ENCODE results near the gene POLR3E.
"Not testable (repeated sequence)": the region's sequence is repeated elsewhere in the genome, so short reads cannot be mapped to it uniquely, and the experiment has no call there.

The POLR3E gene

DNA sequence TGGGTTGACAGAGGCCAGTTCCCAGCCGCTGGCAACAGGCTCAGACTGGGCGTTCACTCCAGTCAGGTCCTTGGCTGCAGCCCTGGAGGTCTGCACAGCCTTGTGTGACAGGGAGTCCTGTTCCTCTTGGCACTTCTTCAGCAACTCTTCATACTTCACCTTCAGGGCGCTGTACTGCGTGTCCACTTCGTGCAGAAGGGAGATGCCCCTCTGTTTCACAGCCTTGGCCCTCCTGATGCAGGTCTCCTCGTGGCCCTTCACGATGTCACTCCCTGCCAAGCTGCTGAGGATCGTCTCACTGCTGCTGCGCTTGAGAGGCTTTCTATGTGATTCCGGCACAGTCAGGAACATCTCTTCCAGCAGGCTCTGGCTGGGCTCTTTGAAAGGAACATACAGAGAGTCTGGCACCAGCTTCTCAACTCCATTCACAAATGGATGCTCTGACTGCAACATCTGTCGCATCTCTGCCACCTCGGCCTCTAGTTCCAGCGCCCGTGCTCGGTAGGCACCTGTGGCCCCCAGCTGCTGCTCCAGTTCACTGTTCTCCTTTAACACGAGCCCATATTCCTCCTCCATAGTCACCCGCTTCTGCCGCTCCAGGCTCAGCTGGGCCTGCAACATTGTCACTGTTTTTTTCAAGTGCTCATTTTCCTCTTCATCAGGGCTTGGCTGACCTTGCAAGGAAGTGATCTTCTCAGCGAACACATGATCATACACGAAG, 50.1 kb downstream of the POLR3E start:
- Histone ChIP-seq H3K36me3 (replicated peaks; ENCODE audit: low read depth, low read length) (peaks cover 42% of the 10 kb centered on the region), H2AFZ (ENCODE audit: low read depth, low read length) (no peak overlapping the region), H3K9ac (ENCODE audit: low read length) (no peak overlapping the region), H3K27me3 (ENCODE audit: low read depth, low read length) (no peaks in the 10 kb centered on the region), H3K79me2 (ENCODE audit: low read length) (peaks cover 8% of the 10 kb centered on the region), H4K20me1 (ENCODE audit: insufficient read depth, low read length) (no peaks in the 10 kb centered on the region; the same call in none of the 2 replicates), H3K27ac (ENCODE audit: low read length) (no peak overlapping the region), H3K4me2 (ENCODE audit: low read length) (no peak overlapping the region), H3K4me1 (ENCODE audit: low read length) (no peaks in the 10 kb centered on the region), H3K4me3 (ENCODE audit: low read length) (no peak overlapping the region), H3K9me3 (ENCODE audit: insufficient read depth, low read length) (no peaks in the 10 kb centered on the region)
- TF ChIP-seq, protein P1, sequence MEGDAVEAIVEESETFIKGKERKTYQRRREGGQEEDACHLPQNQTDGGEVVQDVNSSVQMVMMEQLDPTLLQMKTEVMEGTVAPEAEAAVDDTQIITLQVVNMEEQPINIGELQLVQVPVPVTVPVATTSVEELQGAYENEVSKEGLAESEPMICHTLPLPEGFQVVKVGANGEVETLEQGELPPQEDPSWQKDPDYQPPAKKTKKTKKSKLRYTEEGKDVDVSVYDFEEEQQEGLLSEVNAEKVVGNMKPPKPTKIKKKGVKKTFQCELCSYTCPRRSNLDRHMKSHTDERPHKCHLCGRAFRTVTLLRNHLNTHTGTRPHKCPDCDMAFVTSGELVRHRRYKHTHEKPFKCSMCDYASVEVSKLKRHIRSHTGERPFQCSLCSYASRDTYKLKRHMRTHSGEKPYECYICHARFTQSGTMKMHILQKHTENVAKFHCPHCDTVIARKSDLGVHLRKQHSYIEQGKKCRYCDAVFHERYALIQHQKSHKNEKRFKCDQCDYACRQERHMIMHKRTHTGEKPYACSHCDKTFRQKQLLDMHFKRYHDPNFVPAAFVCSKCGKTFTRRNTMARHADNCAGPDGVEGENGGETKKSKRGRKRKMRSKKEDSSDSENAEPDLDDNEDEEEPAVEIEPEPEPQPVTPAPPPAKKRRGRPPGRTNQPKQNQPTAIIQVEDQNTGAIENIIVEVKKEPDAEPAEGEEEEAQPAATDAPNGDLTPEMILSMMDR (IDR thresholded peaks at IDR 0.05; ENCODE audit: low read depth, low read length): no peak
- TF ChIP-seq EZH2phosphoT487 (IDR thresholded peaks at IDR 0.05; ENCODE audit: low read depth): no peak

DNA sequence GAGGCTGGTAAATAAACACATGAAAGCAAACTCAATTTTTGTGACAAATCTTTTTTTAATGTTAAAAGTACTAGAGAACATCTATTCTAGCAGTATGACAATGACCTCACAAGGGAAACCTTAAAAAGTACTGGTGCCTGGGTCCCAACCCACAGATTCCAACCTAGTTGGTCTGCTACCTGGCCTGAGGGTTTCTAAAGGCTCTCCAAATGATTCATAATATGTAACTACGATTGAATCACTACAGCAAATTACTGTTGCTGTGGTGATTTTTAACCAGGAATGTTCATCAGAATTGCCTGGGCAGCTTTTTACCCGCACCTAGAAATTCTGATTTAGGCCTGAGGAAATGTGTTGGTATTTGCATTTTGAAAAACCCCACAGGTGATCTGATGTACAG, 51.1 kb downstream of the POLR3E start:
- H3K9ac ChIP-seq (ENCODE audit: low read length): no peak overlapping the region
- H3K79me2 ChIP-seq (ENCODE audit: low read length): peaks cover 16% of the 10 kb centered on the region
- H3K9me3 ChIP-seq (ENCODE audit: insufficient read depth, low read length): no peaks in the 10 kb centered on the region
- peaks cover 39% of the 10 kb centered on the region for H3K36me3 ChIP-seq (replicated peaks; ENCODE audit: low read depth, low read length)
- no peak overlapping the region for H3K4me3 ChIP-seq (ENCODE audit: low read length)
- TF ChIP-seq, protein P1 (IDR thresholded peaks at IDR 0.05; ENCODE audit: low read depth, low read length): no peak
- TF ChIP-seq EZH2phosphoT487 (IDR thresholded peaks at IDR 0.05; ENCODE audit: low read depth): no peak
- peaks cover 3% of the 10 kb centered on the region for H4K20me1 ChIP-seq (ENCODE audit: insufficient read depth, low read length)
- H3K4me1 ChIP-seq (ENCODE audit: low read length): peaks cover 5% of the 10 kb centered on the region
- H3K27me3 ChIP-seq (ENCODE audit: low read depth, low read length): no peaks in the 10 kb centered on the region
- no peak overlapping the region for H3K27ac ChIP-seq (ENCODE audit: low read length)
- H2AFZ ChIP-seq (ENCODE audit: low read depth, low read length): no peak overlapping the region
- no peak overlapping the region for H3K4me2 ChIP-seq (ENCODE audit: low read length)

DNA sequence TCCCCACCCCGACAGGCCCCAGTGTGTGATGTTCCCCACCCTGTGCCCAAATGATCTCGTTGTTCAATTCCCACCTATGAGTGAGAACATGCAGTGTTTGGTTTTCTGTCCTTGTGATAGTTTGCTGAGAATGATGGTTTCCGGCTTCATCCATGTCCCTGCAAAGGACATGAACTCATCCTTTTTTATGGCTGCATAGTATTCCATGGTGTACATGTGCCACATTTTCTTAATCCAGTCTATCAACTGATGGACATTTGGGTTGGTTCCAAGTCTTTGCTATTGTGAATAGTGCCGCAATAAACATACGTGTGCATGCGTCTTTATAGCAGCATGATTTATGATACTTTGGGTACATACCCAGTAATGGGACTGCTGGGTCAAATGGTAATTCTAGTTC, 53.8 kb downstream of the POLR3E start:
- H3K4me2 ChIP-seq (ENCODE audit: low read length); H3K4me3 ChIP-seq (ENCODE audit: low read length); H3K9me3 ChIP-seq (ENCODE audit: insufficient read depth, low read length); H2AFZ ChIP-seq (ENCODE audit: low read depth, low read length); H3K9ac ChIP-seq (ENCODE audit: low read length); H3K27me3 ChIP-seq (ENCODE audit: low read depth, low read length); H4K20me1 ChIP-seq (ENCODE audit: insufficient read depth, low read length); H3K27ac ChIP-seq (ENCODE audit: low read length): not testable (repeated sequence)
- H3K4me1 ChIP-seq (ENCODE audit: low read length): peaks cover 27% of the 10 kb centered on the region
- H3K79me2 ChIP-seq (ENCODE audit: low read length): peaks cover 29% of the 10 kb centered on the region
- peaks cover 42% of the 10 kb centered on the region for H3K36me3 ChIP-seq (replicated peaks; ENCODE audit: low read depth, low read length)

DNA sequence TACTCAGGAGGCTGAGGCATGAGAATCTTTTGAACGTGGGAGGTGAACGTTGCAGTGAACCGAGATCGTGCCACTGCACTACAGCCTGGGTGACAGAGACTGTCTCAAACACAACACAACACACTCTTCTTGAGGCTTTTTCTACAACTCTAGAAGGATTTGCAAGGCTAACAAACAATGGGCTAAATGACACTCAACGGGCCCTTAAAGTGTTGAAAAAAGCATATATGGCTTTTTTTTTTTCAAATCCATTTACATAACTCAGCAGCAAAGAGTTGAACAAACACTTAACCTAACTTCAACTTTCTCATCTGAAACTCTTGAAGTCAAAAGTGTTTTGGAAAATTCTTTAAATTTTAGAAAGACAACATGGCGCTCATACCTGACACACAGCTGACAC, 54.9 kb downstream of the POLR3E start:
- Histone ChIP-seq H3K9ac (ENCODE audit: low read length) (no peak overlapping the region), H3K4me2 (ENCODE audit: low read length) (no peak overlapping the region), H3K79me2 (ENCODE audit: low read length) (peaks cover 30% of the 10 kb centered on the region)

More for the DNA sequence above, 54.9 kb downstream of the POLR3E start:
- Histone ChIP-seq H3K9me3 (ENCODE audit: insufficient read depth, low read length) (no peaks in the 10 kb centered on the region), H3K4me3 (ENCODE audit: low read length) (no peak overlapping the region), H3K36me3 (replicated peaks; ENCODE audit: low read depth, low read length) (peaks cover 33% of the 10 kb centered on the region), H4K20me1 (ENCODE audit: insufficient read depth, low read length) (peaks cover 7% of the 10 kb centered on the region; the same call in 1 of the 2 replicates), H3K4me1 (ENCODE audit: low read length) (peaks cover 29% of the 10 kb centered on the region), H3K27ac (ENCODE audit: low read length) (no peak overlapping the region), H3K27me3 (ENCODE audit: low read depth, low read length) (no peaks in the 10 kb centered on the region), H2AFZ (ENCODE audit: low read depth, low read length) (no peak overlapping the region)
- TF ChIP-seq, protein P1 (IDR thresholded peaks at IDR 0.05; ENCODE audit: low read depth, low read length): no peak
- TF ChIP-seq EZH2phosphoT487 (IDR thresholded peaks at IDR 0.05; ENCODE audit: low read depth): no peak

Measured in OCI-LY3 (cell line).